Measurements from ENCODE around the gene ASTL.
"Not testable (repeated sequence)": the region's sequence is repeated elsewhere in the genome, so short reads cannot be mapped to it uniquely, and the experiment has no call there.

The ASTL gene

GRCh38 chr2:96145036-96145847 is 6.9 kb upstream of the ASTL start, which contains the start of gene DUSP2:
TSS of gene DUSP2 (minus strand) at chr2:96145440. CDS start at chr2:96145354, 86 bp downstream.
- peak; percentile 96 for DNase-seq

GRCh38 chr2:96144481-96145035 is 6.3 kb upstream of the ASTL start:
- DNase-seq: peak; percentile 57

GRCh38 chr2:96143848-96144480 is 5.7 kb upstream of the ASTL start:
- DNase-seq: peak; percentile 62

GRCh38 chr2:96143231-96143847 is 5.0 kb upstream of the ASTL start:
- DNase-seq: peak; percentile 45

- DNase-seq: peak; percentile 74
Measured at GRCh38 chr2:96142217-96143113, 4.2 kb upstream of the ASTL start.

- not testable (repeated sequence) for DNase-seq
Measured at GRCh38 chr2:96141624-96141967, 3.3 kb upstream of the ASTL start.

- DNase-seq: no peak
Measured at GRCh38 chr2:96140941-96141623, 2.8 kb upstream of the ASTL start.

GRCh38 chr2:96139181-96139758 is 968 bp upstream of the ASTL start:
- no peak for DNase-seq

- DNase-seq: no peak
Measured at GRCh38 chr2:96137321-96138178, 752 bp downstream of the ASTL start.

GRCh38 chr2:96136129-96136720 is 2.1 kb downstream of the ASTL start:
- DNase-seq: no peak

GRCh38 chr2:96135621-96136020 is 2.7 kb downstream of the ASTL start:
- DNase-seq: no peak

- no peak for DNase-seq
Measured at GRCh38 chr2:96135171-96135570, 3.1 kb downstream of the ASTL start.

GRCh38 chr2:96134421-96134820 is 3.9 kb downstream of the ASTL start:
- DNase-seq: no peak

- no peak for DNase-seq
Measured at GRCh38 chr2:96131813-96132745, 6.2 kb downstream of the ASTL start.

GRCh38 chr2:96131152-96131812 is 7.0 kb downstream of the ASTL start:
- peak; percentile 63 for DNase-seq

- DNase-seq: no peak
Measured at GRCh38 chr2:96130483-96130882, 7.8 kb downstream of the ASTL start.

GRCh38 chr2:96129528-96130120 is 8.7 kb downstream of the ASTL start:
- DNase-seq: no peak

- DNase-seq: no peak
Measured at GRCh38 chr2:96128456-96128855, 9.8 kb downstream of the ASTL start.

All from activated CD4-positive, alpha-beta T cell treated with anti-CD3 and anti-CD28 coated beads, Interleukin-10, Interleukin-2, amounts not matched to agents 100 ng/mL and 50 ng/mL, durations not matched to agents 16 hours and 8 hours (primary cell).